IMR-90 (cell line): ENCODE data around the gene RBBP8NL. TPM values are rescaled to one million over a fixed set of nuclear protein-coding genes. Genes with fewer than 3 reads are reported as not detected.

Experiments
- ATAC-seq: fragments of 200-7000 bp; cut with Tn5 transposase; 2 replicates; pipeline ENCODE4 v1.9.1; 2020; ENCODE audit warnings: low read depth, mild to moderate bottlenecking, moderate library complexity
- BruUV-seq: library from RNA; stranded (reverse); fragments of 400-500 nt; replicated peaks from 2 replicates; lab custom pipeline; 2021; lab: Mats Ljungman, UMichigan
- CTCF ChIA-PET: fragments of 300-600 bp; formaldehyde crosslinking; extraction: SDS; loops from one replicate; lab custom pipeline; 2021; ENCODE audit warnings: antibody characterized with exemption; lab: Yijun Ruan, JAX
- POLR2A ChIA-PET: fragments of 300-600 bp; sonication (Branson Sonifier 250); formaldehyde crosslinking; loops from one replicate; lab custom pipeline; 2022; ENCODE audit warnings: antibody characterized with exemption; ENCODE audit not compliant: unreplicated experiment; lab: Charles Lee
- DNase-seq: peaks from one replicate; pipeline ENCODE4 v3.0.0; 2013
- H2AFZ ChIP-seq: replicated peaks from 2 replicates; pipeline ENCODE3; 2013; ENCODE audit warnings: low read length, mild to moderate bottlenecking; ENCODE audit not compliant: poor library complexity
- H2AK5ac ChIP-seq: 2 replicates; pipeline ENCODE4 v1.6.1; 2013; ENCODE audit warnings: low read depth, low read length, inconsistent platforms
- H2AK9ac ChIP-seq: replicated peaks from 2 replicates; pipeline ENCODE3; 2013; ENCODE audit warnings: mild to moderate bottlenecking, low read depth, low read length, moderate library complexity; ENCODE audit not compliant: poor library complexity
- H2BK120ac ChIP-seq: 2 replicates; pipeline ENCODE4 v1.6.1; 2013; ENCODE audit warnings: low read depth, low read length, inconsistent platforms
- H2BK15ac ChIP-seq: 3 replicates; pipeline ENCODE4 v1.6.1; 2013; ENCODE audit warnings: low read depth, low read length, inconsistent platforms
- H2BK20ac ChIP-seq: 2 replicates; pipeline ENCODE4 v1.6.1; 2013; ENCODE audit warnings: low read depth, mild to moderate bottlenecking, inconsistent platforms, low read length, moderate library complexity
- H2BK5ac ChIP-seq: 2 replicates; pipeline ENCODE4 v1.6.1; 2013; ENCODE audit warnings: mild to moderate bottlenecking, low read depth, low read length, inconsistent platforms; ENCODE audit not compliant: poor library complexity, severe bottlenecking
- H3K14ac ChIP-seq: replicated peaks from 2 replicates; pipeline ENCODE4 v1.6.1; 2013; ENCODE audit warnings: low read depth, low read length, inconsistent platforms
- H3K18ac ChIP-seq: 2 replicates; pipeline ENCODE4 v1.6.1; 2013; ENCODE audit warnings: low read depth, low read length, control low read depth
- H3K23ac ChIP-seq: 2 replicates; pipeline ENCODE4 v1.6.1; 2013; ENCODE audit warnings: low read depth, low read length, inconsistent platforms
- H3K27ac ChIP-seq: 2 replicates; pipeline ENCODE4 v1.5.1; 2013; ENCODE audit warnings: mild to moderate bottlenecking, control low read depth, low read length; ENCODE audit not compliant: insufficient read depth
- H3K27me3 ChIP-seq: 2 replicates; pipeline ENCODE4 v1.6.1; 2013; ENCODE audit warnings: low read length; ENCODE audit not compliant: control insufficient read depth, insufficient read depth
- H3K36me3 ChIP-seq: 2 replicates; pipeline ENCODE4 v1.6.1; 2013; ENCODE audit warnings: low read length, mixed read lengths; ENCODE audit not compliant: control insufficient read depth, insufficient read depth
- H3K4ac ChIP-seq: 2 replicates; pipeline ENCODE4 v1.6.1; 2013; ENCODE audit warnings: low read depth, low read length, inconsistent platforms
- H3K4me1 ChIP-seq: 2 replicates; pipeline ENCODE4 v1.6.1; 2013; ENCODE audit warnings: low read length, mixed read lengths; ENCODE audit not compliant: control insufficient read depth, insufficient read depth
- H3K4me2 ChIP-seq: 2 replicates; pipeline ENCODE4 v1.6.1; 2013; ENCODE audit warnings: low read depth, mild to moderate bottlenecking, control low read depth, low read length, moderate library complexity
- H3K4me3 ChIP-seq: 2 replicates; pipeline ENCODE4 v1.5.1; 2013; ENCODE audit warnings: low read depth, mild to moderate bottlenecking, control low read depth, low read length, moderate library complexity; ENCODE audit not compliant: insufficient read depth
- H3K56ac ChIP-seq: 2 replicates; pipeline ENCODE4 v1.6.1; 2013; ENCODE audit warnings: low read length, inconsistent platforms; ENCODE audit not compliant: insufficient read depth; ENCODE audit errors: extremely low read depth
- H3K79me1 ChIP-seq, 2 experiments: 2 replicates each; pipeline ENCODE4 v1.6.1; 2013; ENCODE audit warnings: low read length in 2 of 2, inconsistent platforms in 1 of 2, low read depth in 1 of 2
- H3K9ac ChIP-seq: 2 replicates; pipeline ENCODE4 v1.6.1; 2013; ENCODE audit warnings: low read depth, low read length, control low read depth
- H3K9me1 ChIP-seq: 2 replicates; pipeline ENCODE4 v1.6.1; 2013; ENCODE audit warnings: low read length, inconsistent platforms; ENCODE audit not compliant: insufficient read depth
- H3K9me3 ChIP-seq: 2 replicates; pipeline ENCODE4 v1.6.1; 2013; ENCODE audit warnings: low read length; ENCODE audit not compliant: control insufficient read depth, insufficient read depth
- H4K20me1 ChIP-seq: 2 replicates; pipeline ENCODE4 v1.6.1; 2013; ENCODE audit warnings: low read length, inconsistent platforms; ENCODE audit not compliant: insufficient read depth
- H4K5ac ChIP-seq: 2 replicates; pipeline ENCODE4 v1.6.1; 2013; ENCODE audit warnings: mild to moderate bottlenecking, low read depth, low read length, control low read depth
- H4K8ac ChIP-seq, 2 experiments: 2 replicates each; pipeline ENCODE4 v1.6.1; 2013; ENCODE audit warnings: low read depth in 2 of 2, low read length in 2 of 2, control low read depth in 1 of 2, inconsistent platforms in 1 of 2
- H4K91ac ChIP-seq: 2 replicates; pipeline ENCODE4 v1.6.1; 2013; ENCODE audit warnings: low read depth, low read length, inconsistent platforms; ENCODE audit not compliant: insufficient read depth
- BHLHE40 ChIP-seq: fragments of 150-350 bp; IDR thresholded peaks from 2 replicates; pipeline ENCODE4 v1.6.1; 2016; ENCODE audit warnings: mild to moderate bottlenecking, low read depth, low read length
- ELK1 ChIP-seq: fragments of 150-350 bp; IDR thresholded peaks from 2 replicates; pipeline ENCODE4 v1.6.1; 2016; ENCODE audit warnings: low read depth, mild to moderate bottlenecking, low read length, moderate library complexity, borderline replicate concordance
- MAFK ChIP-seq: IDR thresholded peaks from 2 replicates; pipeline ENCODE4 v1.6.1; 2012; ENCODE audit warnings: low read depth, low read length, improper control_type of control experiment
- MAZ ChIP-seq: IDR thresholded peaks from 2 replicates; pipeline ENCODE4 v1.6.1; 2012; ENCODE audit warnings: low read depth, mild to moderate bottlenecking, low read length, improper control_type of control experiment, moderate library complexity, borderline replicate concordance
- MXI1 ChIP-seq: IDR thresholded peaks from 2 replicates; pipeline ENCODE4 v1.6.1; 2012; ENCODE audit warnings: low read depth, mild to moderate bottlenecking, low read length, moderate library complexity, borderline replicate concordance
- NFE2L2 ChIP-seq: fragments of 150-350 bp; IDR thresholded peaks from 2 replicates; pipeline ENCODE4 v1.6.1; 2016; ENCODE audit warnings: low read depth, mild to moderate bottlenecking, low read length
- POLR2A ChIP-seq: IDR thresholded peaks from 2 replicates; pipeline ENCODE4 v1.6.1; 2012; ENCODE audit warnings: mild to moderate bottlenecking, low read depth, low read length
- RAD21 ChIP-seq: IDR thresholded peaks from 2 replicates; pipeline ENCODE4 v1.6.1; 2012; ENCODE audit warnings: low read length, improper control_type of control experiment
- RCOR1 ChIP-seq: IDR thresholded peaks from 2 replicates; pipeline ENCODE4 v1.6.1; 2012; ENCODE audit warnings: mild to moderate bottlenecking, low read length, improper control_type of control experiment; ENCODE audit not compliant: insufficient replicate concordance
- SMC3 ChIP-seq: fragments of 150-350 bp; IDR thresholded peaks from 2 replicates; pipeline ENCODE4 v1.6.1; 2016; ENCODE audit warnings: low read depth, mild to moderate bottlenecking, antibody characterized with exemption, low read length, moderate library complexity
- WGBS, 2 experiments: methylation state at CpG; one replicate each; pipeline versions ENCODE4 v1.1.5 to v1.1.7; 2013; ENCODE audit warnings: missing lambda C conversion rate in 2 of 2; ENCODE audit not compliant: insufficient read length in 1 of 2; ENCODE audit errors: extremely low coverage in 2 of 2; 5-methylcytosine and 5-hydroxymethylcytosine counted together
- dilution Hi-C: fragments of 300-500 bp; cut with HindIII; formaldehyde crosslinking; loops from one replicate; pipeline ENCODE4 v1.14.3; 2018; ENCODE audit warnings: low sequenced_read_pairs; ENCODE audit not compliant: unreplicated experiment
- in situ Hi-C: fragments of 300-500 bp; cut with MboI; formaldehyde crosslinking; loops from 3 replicates; pipeline ENCODE4 v1.14.3; 2019; ENCODE audit warnings: low sequenced_read_pairs, inconsistent platforms, mixed read lengths
- intact Hi-C: fragments of 100-400 bp; cut with micrococcal nuclease; formaldehyde crosslinking; loops from 2 replicates; pipeline ENCODE4 v1.10.0; 2022
- polyA plus RNA-seq, 3 experiments: library from polyadenylated mRNA; depleted of rRNA; stranded (reverse); fragments of >200 nt; gene quantifications; 2 replicates each; pipeline ENCODE4 v1.2.3, GENCODE V29; 2012; ENCODE audit warnings: low replicate concordance in 1 of 3
- total RNA-seq: library from RNA; depleted of rRNA; stranded (reverse); fragments of >200 nt; gene quantifications from 2 replicates; pipeline ENCODE4 v1.2.3, GENCODE V29; 2012
- TF ChIP-seq, protein P1 (sequence below): conservative IDR thresholded peaks from 2 replicates; pipeline ENCODE4 v1.5.1; 2012; ENCODE audit warnings: mild to moderate bottlenecking, low read depth, low read length, improper control_type of control experiment
- TF ChIP-seq, protein P2 (sequence below): fragments of 150-350 bp; IDR thresholded peaks from 2 replicates; pipeline ENCODE4 v1.6.1; 2017; ENCODE audit warnings: mild to moderate bottlenecking, antibody characterized with exemption, low read length, low read depth

Gene RBBP8NL
- total and polyA plus RNA-seq, 2 of the 4 experiments (the other 2 are of a cell fraction): not detected

DNA sequence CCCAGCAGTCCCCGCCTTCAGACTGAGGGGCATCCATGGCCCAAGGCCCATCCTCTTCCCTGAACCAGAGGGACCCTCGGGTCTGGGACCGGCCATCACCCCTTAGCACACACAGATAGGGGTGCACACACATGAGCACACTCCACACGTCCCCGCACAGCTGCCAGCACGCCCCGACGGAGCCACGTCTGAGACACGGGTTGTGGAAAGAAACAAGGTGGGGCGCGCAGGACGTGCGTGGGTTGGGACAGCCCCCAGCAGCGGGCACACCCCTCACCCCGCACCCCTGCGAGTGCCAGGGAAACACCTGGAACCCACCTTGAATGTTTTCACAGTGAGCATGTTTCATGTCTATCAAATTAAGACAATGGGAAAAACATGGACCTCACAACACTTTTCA is 42.0 kb upstream of the RBBP8NL start:
- H3K4me1 ChIP-seq: no peaks in the 10 kb centered on the region
- H3K4ac ChIP-seq: no peak overlapping the region
- no peak overlapping the region for H3K14ac ChIP-seq
- H2AFZ ChIP-seq: no peak overlapping the region
- no TSS peak for BruUV-seq
- no peak overlapping the region for H2BK5ac ChIP-seq
- no peaks in the 10 kb centered on the region for H4K20me1 ChIP-seq
- in situ Hi-C loops (no loop called here), dilution Hi-C loops (no loop called here), intact Hi-C loops (no loop called here)
- H4K5ac ChIP-seq: no peak overlapping the region
- ChIA-PET POLR2A (no interaction called here), CTCF (no interaction called here)
- H3K9me1 ChIP-seq: no peaks in the 10 kb centered on the region
- H3K9me3 ChIP-seq: no peaks in the 10 kb centered on the region
- H3K36me3 ChIP-seq: no peaks in the 10 kb centered on the region
- no peak overlapping the region for H2BK120ac ChIP-seq
- no peak overlapping the region for H2BK15ac ChIP-seq
- no peak overlapping the region for H2BK20ac ChIP-seq
- H3K27me3 ChIP-seq: peaks cover 64% of the 10 kb centered on the region
- no peak overlapping the region for H2AK9ac ChIP-seq
- no peak overlapping the region for H3K27ac ChIP-seq
- H3K23ac ChIP-seq: no peak overlapping the region
- ATAC-seq (no peak), DNase-seq (no peak)
- no peak overlapping the region for H3K4me3 ChIP-seq
- H3K18ac ChIP-seq: no peak overlapping the region
- WGBS, 2 experiments: 88% methylated on average over 5 of the region's 17 CpGs; no CpG with 5 or more reads in 1 of the 2 experiments
- H3K9ac ChIP-seq: no peak overlapping the region
- no peak for TF ChIP-seq ELK1
- TF ChIP-seq RAD21: no peak
- TF ChIP-seq, protein P1, sequence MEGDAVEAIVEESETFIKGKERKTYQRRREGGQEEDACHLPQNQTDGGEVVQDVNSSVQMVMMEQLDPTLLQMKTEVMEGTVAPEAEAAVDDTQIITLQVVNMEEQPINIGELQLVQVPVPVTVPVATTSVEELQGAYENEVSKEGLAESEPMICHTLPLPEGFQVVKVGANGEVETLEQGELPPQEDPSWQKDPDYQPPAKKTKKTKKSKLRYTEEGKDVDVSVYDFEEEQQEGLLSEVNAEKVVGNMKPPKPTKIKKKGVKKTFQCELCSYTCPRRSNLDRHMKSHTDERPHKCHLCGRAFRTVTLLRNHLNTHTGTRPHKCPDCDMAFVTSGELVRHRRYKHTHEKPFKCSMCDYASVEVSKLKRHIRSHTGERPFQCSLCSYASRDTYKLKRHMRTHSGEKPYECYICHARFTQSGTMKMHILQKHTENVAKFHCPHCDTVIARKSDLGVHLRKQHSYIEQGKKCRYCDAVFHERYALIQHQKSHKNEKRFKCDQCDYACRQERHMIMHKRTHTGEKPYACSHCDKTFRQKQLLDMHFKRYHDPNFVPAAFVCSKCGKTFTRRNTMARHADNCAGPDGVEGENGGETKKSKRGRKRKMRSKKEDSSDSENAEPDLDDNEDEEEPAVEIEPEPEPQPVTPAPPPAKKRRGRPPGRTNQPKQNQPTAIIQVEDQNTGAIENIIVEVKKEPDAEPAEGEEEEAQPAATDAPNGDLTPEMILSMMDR: no peak
- TF ChIP-seq RCOR1: no peak
- TF ChIP-seq NFE2L2: no peak
- TF ChIP-seq, protein P2, sequence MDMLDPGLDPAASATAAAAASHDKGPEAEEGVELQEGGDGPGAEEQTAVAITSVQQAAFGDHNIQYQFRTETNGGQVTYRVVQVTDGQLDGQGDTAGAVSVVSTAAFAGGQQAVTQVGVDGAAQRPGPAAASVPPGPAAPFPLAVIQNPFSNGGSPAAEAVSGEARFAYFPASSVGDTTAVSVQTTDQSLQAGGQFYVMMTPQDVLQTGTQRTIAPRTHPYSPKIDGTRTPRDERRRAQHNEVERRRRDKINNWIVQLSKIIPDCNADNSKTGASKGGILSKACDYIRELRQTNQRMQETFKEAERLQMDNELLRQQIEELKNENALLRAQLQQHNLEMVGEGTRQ: no peak
- no peak for TF ChIP-seq MXI1
- no peak for TF ChIP-seq BHLHE40
- no peak for TF ChIP-seq MAZ
- TF ChIP-seq POLR2A: no peak
- no peak for TF ChIP-seq SMC3
- no peak for TF ChIP-seq MAFK
- H3K79me1 ChIP-seq: no peaks in the 10 kb centered on the region
- no peak overlapping the region for H4K91ac ChIP-seq
- no peak overlapping the region for H3K4me2 ChIP-seq
- no peak overlapping the region for H3K56ac ChIP-seq
- H2AK5ac ChIP-seq: no peak overlapping the region
- H4K8ac ChIP-seq: no peak overlapping the region
